C4-2B (cell line): ENCODE measurements around the gene NUFIP1.
A peak's percentile ranks its signal among the peaks of the same experiment; 100 is the strongest.
"Not testable (repeated sequence)": the region's sequence is repeated elsewhere in the genome, so short reads cannot be mapped to it uniquely, and the experiment has no call there.

Experiments
- H3K27ac ChIP-seq: fragments of 450-650 bp; 2 replicates; pipeline ENCODE4 v1.5.1; 2017
- ZFX ChIP-seq: fragments of 450-650 bp; IDR thresholded peaks from 2 replicates; pipeline ENCODE4 v1.6.1; 2017
- TF ChIP-seq, protein P1 (sequence below): fragments of 450-650 bp; conservative IDR thresholded peaks from 2 replicates; pipeline ENCODE4 v1.5.1; 2017; ENCODE audit warnings: mild to moderate bottlenecking

Gene NUFIP1

DNA sequence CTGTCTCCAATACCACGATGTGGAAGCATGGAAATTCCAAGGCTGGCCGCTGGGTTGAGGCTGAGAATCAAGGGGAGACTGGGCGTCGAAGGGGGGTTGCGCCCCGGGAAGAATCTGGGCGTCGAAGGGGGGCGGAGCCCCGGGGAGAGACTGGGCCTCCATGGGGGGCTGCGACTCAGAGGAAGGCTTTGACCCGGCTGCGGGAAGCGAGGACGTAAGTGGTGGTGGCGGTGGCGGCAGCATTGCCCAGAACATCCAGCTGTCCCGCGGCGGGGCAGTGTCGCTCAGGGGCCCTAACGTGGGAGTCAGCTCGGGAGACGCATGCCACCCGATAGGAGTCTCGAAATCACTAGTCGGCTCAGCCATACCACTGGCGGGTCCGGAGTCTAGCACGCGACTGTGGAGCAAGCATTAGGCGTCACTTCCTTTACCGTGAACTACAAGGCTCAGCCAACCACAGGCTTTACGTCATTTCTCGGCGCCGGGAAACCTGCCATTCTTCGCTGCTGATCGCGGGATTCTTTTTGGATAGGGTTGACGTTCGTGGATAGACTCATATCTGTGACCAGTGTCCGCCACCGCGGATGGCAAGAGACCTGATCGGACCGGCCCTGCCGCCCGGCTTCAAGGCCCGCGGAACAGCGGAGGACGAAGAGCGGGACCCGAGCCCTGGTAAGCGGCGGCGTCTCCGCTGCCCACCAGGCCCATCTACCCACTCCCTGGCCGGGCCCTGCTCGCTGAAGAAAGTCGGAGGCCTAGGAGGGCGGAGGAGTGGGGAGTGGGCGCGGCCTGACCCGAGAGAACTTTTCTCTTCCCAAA, at the start of gene NUFIP1, which contains the start of gene GPALPP1:
Gene NUFIP1 (minus strand): TSS at position 401 of the 819 bp plus-strand sequence. CDS start 35 bp downstream, at position 366.
Gene GPALPP1 (plus strand): TSS at position 468 of the 819 bp plus-strand sequence. CDS start 117 bp downstream, at position 585.
- H3K27ac ChIP-seq: peak within 1 kb of the TSS; percentile 80
- TF ChIP-seq, protein P1, sequence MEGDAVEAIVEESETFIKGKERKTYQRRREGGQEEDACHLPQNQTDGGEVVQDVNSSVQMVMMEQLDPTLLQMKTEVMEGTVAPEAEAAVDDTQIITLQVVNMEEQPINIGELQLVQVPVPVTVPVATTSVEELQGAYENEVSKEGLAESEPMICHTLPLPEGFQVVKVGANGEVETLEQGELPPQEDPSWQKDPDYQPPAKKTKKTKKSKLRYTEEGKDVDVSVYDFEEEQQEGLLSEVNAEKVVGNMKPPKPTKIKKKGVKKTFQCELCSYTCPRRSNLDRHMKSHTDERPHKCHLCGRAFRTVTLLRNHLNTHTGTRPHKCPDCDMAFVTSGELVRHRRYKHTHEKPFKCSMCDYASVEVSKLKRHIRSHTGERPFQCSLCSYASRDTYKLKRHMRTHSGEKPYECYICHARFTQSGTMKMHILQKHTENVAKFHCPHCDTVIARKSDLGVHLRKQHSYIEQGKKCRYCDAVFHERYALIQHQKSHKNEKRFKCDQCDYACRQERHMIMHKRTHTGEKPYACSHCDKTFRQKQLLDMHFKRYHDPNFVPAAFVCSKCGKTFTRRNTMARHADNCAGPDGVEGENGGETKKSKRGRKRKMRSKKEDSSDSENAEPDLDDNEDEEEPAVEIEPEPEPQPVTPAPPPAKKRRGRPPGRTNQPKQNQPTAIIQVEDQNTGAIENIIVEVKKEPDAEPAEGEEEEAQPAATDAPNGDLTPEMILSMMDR: no peak; the same call in 1 of the 2 replicates
- peak; percentile 89 for TF ChIP-seq ZFX

DNA sequence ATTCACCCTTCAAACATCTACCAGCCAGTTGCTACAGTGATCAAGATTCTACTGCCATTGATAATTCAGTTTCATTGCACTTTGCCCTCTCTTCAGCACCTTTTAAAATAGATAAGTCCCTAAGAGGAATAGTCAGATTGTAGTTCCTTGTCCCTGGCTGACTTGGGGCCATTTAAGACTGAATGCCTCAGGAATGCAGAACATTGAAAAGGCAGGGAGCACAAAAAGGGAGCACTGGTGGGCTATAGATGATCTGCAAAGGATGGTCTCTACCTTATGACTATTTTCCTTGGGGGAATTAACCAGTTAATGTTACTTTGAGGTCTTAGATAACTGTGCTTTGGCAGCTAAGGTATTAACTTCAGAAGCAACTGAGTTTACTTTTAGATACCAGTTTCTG, 46.9 kb upstream of the NUFIP1 start:
- TF ChIP-seq, protein P1: no peak
- TF ChIP-seq ZFX: no peak
- H3K27ac ChIP-seq: no peak overlapping the region

DNA sequence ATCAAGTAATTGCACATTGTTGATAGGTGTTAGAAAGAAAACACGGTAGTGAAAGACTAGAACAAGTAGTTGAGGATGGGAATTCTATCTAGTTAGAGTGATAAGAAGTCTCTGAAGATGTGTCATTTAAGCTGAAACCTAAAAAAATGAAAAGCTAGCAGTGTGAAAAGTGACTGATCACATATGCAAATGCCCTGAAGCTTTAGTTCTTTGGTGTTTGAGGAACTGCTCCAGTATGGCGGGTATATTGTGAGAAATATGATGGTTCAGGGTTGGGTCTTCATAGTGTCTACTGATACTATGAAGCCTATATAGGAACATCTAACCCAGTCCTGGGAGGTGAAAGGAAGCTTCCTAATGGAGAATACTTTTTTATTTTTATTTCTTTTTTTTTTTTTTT, 45.1 kb upstream of the NUFIP1 start:
- TF ChIP-seq ZFX: no peak
- TF ChIP-seq, protein P1: no peak
- H3K27ac ChIP-seq: no peak overlapping the region

DNA sequence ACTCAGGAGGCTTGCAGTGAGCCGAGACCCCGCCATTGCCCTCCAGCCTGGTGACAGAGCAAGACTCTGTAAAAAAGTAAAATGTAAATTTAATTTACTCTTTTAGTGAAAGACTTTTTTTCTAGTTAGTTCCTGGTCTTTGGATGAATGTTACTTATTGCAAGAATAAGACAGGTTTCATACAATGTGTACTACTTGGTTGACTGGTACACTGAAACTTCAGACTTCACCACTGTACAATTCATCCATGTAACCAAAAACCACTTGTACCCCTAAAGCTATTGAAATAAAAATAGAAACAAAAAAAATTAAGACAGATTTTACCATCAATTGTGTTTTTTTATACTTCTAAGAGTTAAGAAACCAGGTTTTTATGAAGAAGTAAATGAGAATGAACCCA, 35.6 kb upstream of the NUFIP1 start:
- H3K27ac ChIP-seq: no peak overlapping the region
- TF ChIP-seq, protein P1: no peak
- TF ChIP-seq ZFX: no peak

DNA sequence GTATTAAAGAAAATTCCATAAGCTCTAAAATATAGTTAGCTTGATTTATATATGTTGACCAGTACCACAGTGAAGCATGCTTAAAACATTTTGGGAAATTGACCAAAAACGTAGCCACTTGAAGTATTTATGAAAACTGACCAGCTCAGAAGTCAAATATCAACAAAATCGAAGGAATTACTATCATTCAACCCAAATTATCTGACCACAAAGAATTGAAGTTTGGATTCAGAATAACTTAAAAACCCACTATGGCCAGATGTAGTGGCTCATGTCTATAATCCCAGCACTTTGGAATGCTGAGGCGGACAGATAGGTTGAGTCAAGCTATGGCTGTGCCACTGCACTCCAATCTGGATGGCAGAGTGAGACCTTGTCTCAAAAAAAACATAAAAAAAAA, 32.0 kb upstream of the NUFIP1 start:
- no peak overlapping the region for H3K27ac ChIP-seq
- TF ChIP-seq ZFX: no peak
- TF ChIP-seq, protein P1: no peak

DNA sequence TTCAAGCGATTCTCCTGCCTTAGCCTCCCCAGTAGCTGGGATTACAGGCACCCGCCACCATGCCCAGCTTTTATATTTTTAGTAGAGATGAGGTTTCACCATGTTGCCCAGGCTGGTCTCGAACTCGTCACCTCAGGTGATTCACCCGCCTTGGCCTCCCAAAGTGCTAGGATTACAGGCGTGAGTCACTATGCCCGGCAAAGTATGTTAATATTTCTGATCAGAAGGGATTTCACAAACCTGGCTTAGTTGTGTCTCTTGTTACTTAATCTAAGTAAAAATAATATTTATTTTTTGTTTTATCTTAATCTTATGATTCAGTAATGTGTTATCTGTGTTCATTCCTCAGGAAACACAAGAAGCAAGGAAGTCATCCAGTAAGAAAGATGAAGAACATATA, 30.7 kb upstream of the NUFIP1 start:
- not testable (repeated sequence) for H3K27ac ChIP-seq

DNA sequence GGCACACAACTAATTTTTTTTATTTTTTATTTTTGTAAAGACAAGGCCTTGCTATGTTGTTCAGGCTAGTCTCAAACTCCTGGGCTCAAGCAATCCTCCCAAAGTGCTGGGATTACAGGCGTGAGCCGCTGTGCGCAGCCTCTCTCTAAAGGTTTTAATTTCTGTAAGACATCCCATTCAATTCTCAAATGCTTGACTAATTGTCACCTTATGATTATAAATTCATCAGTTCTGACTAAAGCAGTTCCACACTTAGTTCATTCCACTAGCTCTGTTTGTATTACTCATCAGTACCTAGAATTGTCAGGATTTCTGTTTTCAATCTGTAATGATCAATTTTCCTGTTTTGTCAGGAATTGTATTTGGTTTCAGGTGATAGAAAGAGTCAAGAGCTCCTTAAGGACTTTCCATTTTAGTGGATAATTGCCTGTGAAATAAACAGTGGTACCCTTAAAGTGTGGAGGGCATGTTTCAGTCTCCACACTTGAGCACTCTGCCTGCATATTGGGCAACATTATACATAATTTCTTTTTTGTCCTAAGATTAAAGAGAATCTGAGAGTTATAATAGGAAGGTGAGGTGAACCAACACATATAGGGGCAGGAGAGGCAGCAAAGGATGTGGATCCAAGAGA, 27.6 kb upstream of the NUFIP1 start:
- TF ChIP-seq, protein P1: no peak
- H3K27ac ChIP-seq: no peak overlapping the region

DNA sequence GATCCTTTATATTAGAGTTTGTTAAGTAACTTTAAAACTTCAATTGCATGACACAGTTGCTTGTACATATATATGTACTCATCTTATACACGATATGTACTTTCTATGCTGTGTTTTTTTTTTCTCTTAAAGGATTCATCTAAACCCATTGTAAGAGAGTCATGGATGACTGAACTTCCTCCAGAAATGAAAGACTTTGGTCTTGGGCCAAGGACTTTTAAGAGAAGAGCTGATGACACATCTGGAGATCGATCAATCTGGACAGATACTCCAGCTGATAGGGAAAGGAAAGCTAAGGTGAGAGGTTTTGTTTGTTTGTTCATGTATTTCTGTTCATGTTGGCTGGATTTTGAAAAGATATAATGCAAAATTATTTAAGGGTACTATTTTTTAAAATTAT, 26.0 kb upstream of the NUFIP1 start:
- no peak overlapping the region for H3K27ac ChIP-seq
- TF ChIP-seq, protein P1: no peak
- TF ChIP-seq ZFX: no peak
